Activated effector memory CD4-positive, alpha-beta T cell treated with Interleukin-2 at 50 U/mL for 16 hours (primary cell): ENCODE results near the gene ROBO1.

ENCODE experiments used
- DNase-seq: peaks from one replicate; pipeline ENCODE4 v3.0.0-alpha.2; 2020

The ROBO1 gene

GRCh38 chr3:78963771-78964170, 804.0 kb downstream of the ROBO1 start:
- no peak for DNase-seq

- no peak for DNase-seq
Measured at GRCh38 chr3:78957456-78957855, 810.3 kb downstream of the ROBO1 start.

- DNase-seq, result no peak
Measured at GRCh38 chr3:78951342-78951945, 816.4 kb downstream of the ROBO1 start.

GRCh38 chr3:78941587-78941986, 826.2 kb downstream of the ROBO1 start:
- DNase-seq, result no peak

GRCh38 chr3:78940626-78941025, 827.2 kb downstream of the ROBO1 start:
- no peak for DNase-seq

- DNase-seq, result no peak
Measured at GRCh38 chr3:78940128-78940527, 827.7 kb downstream of the ROBO1 start.

- no peak for DNase-seq
Measured at GRCh38 chr3:78937475-78937874, 830.3 kb downstream of the ROBO1 start.

GRCh38 chr3:78927759-78928158, 840.0 kb downstream of the ROBO1 start:
- no peak for DNase-seq

GRCh38 chr3:78926523-78926922, 841.3 kb downstream of the ROBO1 start:
- no peak for DNase-seq

GRCh38 chr3:78924711-78925110, 843.1 kb downstream of the ROBO1 start:
- no peak for DNase-seq

GRCh38 chr3:78919021-78919755, 848.6 kb downstream of the ROBO1 start:
- no peak for DNase-seq

- no peak for DNase-seq
Measured at GRCh38 chr3:78918361-78919020, 849.3 kb downstream of the ROBO1 start.

- no peak for DNase-seq
Measured at GRCh38 chr3:78917536-78917935, 850.3 kb downstream of the ROBO1 start.

GRCh38 chr3:78913711-78914110, 854.1 kb downstream of the ROBO1 start:
- DNase-seq, result no peak

GRCh38 chr3:78912687-78913086, 855.1 kb downstream of the ROBO1 start:
- DNase-seq, result no peak

- no peak for DNase-seq
Measured at GRCh38 chr3:78912259-78912658, 855.5 kb downstream of the ROBO1 start.

- DNase-seq, result no peak
Measured at GRCh38 chr3:78911394-78911793, 856.4 kb downstream of the ROBO1 start.

- DNase-seq, result no peak
Measured at GRCh38 chr3:78908236-78908635, 859.6 kb downstream of the ROBO1 start.

- no peak for DNase-seq
Measured at GRCh38 chr3:78907367-78907766, 860.4 kb downstream of the ROBO1 start.

- no peak for DNase-seq
Measured at GRCh38 chr3:78906930-78907329, 860.9 kb downstream of the ROBO1 start.

- no peak for DNase-seq
Measured at GRCh38 chr3:78906245-78906644, 861.6 kb downstream of the ROBO1 start.

- DNase-seq, result no peak
Measured at GRCh38 chr3:78905700-78906099, 862.1 kb downstream of the ROBO1 start.

GRCh38 chr3:78901544-78901943, 866.3 kb downstream of the ROBO1 start:
- no peak for DNase-seq

- no peak for DNase-seq
Measured at GRCh38 chr3:78900880-78901279, 866.9 kb downstream of the ROBO1 start.
